Fibroblast of lung (primary cell): ENCODE data around the gene SPATA16. TPM values are rescaled to one million over a fixed set of nuclear protein-coding genes. Genes with fewer than 3 reads are reported as not detected.

Experiments used
- DNase-seq, 2 donors: peaks; one replicate each; pipeline versions ENCODE4 v3.0.0 to v3.0.0-alpha.2; 2010; ENCODE audit warnings: low read depth in 2 of 2
- H2AFZ ChIP-seq: 2 replicates; pipeline ENCODE4 v1.5.1; 2012; ENCODE audit warnings: low read length, control low read depth, inconsistent platforms
- H3K27ac ChIP-seq: 2 replicates; pipeline ENCODE4 v1.5.1; 2011; ENCODE audit warnings: low read length, control low read depth; ENCODE audit not compliant: insufficient read depth
- H3K27me3 ChIP-seq: 2 replicates; pipeline ENCODE4 v1.5.1; 2011; ENCODE audit warnings: mild to moderate bottlenecking, low read length; ENCODE audit not compliant: control insufficient read depth, insufficient read depth
- H3K36me3 ChIP-seq: 2 replicates; pipeline ENCODE4 v1.5.1; 2011; ENCODE audit warnings: low read length; ENCODE audit not compliant: control insufficient read depth, insufficient read depth
- H3K4me1 ChIP-seq: 2 replicates; pipeline ENCODE4 v1.5.1; 2011; ENCODE audit warnings: low read length; ENCODE audit not compliant: control insufficient read depth, insufficient read depth; ENCODE audit errors: extremely low read depth
- H3K4me2 ChIP-seq: 2 replicates; pipeline ENCODE4 v1.5.1; 2011; ENCODE audit warnings: low read length, control low read depth; ENCODE audit not compliant: insufficient read depth; ENCODE audit errors: extremely low read depth
- H3K4me3 ChIP-seq, 4 experiments: fragments of 200-600 bp in 1 of 4; sonication (generic) in 1 of 4; replicated peaks in 1 of 4; 2 replicates each; pipeline ENCODE4 v1.5.1; 2011 to 2016; ENCODE audit warnings: low read length in 4 of 4, low read depth in 3 of 4, mild to moderate bottlenecking in 3 of 4, control low read depth in 2 of 4, inconsistent platforms in 1 of 4, mixed read lengths in 1 of 4; ENCODE audit not compliant: insufficient read depth in 1 of 4; ENCODE audit errors: control extremely low read depth in 1 of 4
- H3K79me2 ChIP-seq: 2 replicates; pipeline ENCODE4 v1.5.1; 2012; ENCODE audit warnings: mild to moderate bottlenecking, low read length, inconsistent platforms; ENCODE audit not compliant: control insufficient read depth, insufficient read depth
- H3K9ac ChIP-seq: 2 replicates; pipeline ENCODE4 v1.5.1; 2011; ENCODE audit warnings: mild to moderate bottlenecking, low read length, control low read depth; ENCODE audit not compliant: insufficient read depth
- H3K9me3 ChIP-seq: 2 replicates; pipeline ENCODE4 v1.5.1; 2012; ENCODE audit warnings: low read depth, low read length; ENCODE audit not compliant: control insufficient read depth, insufficient read depth
- H4K20me1 ChIP-seq: 2 replicates; pipeline ENCODE4 v1.5.1; 2011; ENCODE audit warnings: low read length; ENCODE audit not compliant: control insufficient read depth, insufficient read depth; ENCODE audit errors: extremely low read depth
- CTCF ChIP-seq, 2 donors: IDR thresholded peaks in 1 of 2; conservative IDR thresholded peaks in 1 of 2; 1 replicate in 1 of 2; 2 replicates in 1 of 2; pipeline ENCODE4 v1.5.1; 2011 to 2012; ENCODE audit warnings: low read length in 2 of 2, control low read depth in 1 of 2, inconsistent platforms in 1 of 2, low read depth in 1 of 2, mild to moderate bottlenecking in 1 of 2
- EZH2 ChIP-seq: IDR thresholded peaks from 2 replicates; pipeline ENCODE4 v1.5.1; 2012; ENCODE audit warnings: low read length, control low read depth, mild to moderate bottlenecking; ENCODE audit errors: missing control alignments
- polyA plus RNA-seq, 2 donors: library from polyadenylated mRNA; depleted of rRNA in 1 of 2; stranded (reverse) in 1 of 2; unstranded in 1 of 2; fragments of >200 nt; gene quantifications; 2 replicates each; pipeline ENCODE4 v1.2.1, GENCODE V29; 2011 to 2012; ENCODE audit warnings: missing spikeins in 1 of 2
- total RNA-seq: library from RNA; depleted of rRNA; stranded (reverse); fragments of >200 nt; gene quantifications from 2 replicates; pipeline ENCODE4 v1.2.1, GENCODE V29; 2014

SPATA16 gene
- total and polyA plus RNA-seq, 2 donors (not counting 1 experiment from before 2014, with no cell fraction given): not detected

DNA sequence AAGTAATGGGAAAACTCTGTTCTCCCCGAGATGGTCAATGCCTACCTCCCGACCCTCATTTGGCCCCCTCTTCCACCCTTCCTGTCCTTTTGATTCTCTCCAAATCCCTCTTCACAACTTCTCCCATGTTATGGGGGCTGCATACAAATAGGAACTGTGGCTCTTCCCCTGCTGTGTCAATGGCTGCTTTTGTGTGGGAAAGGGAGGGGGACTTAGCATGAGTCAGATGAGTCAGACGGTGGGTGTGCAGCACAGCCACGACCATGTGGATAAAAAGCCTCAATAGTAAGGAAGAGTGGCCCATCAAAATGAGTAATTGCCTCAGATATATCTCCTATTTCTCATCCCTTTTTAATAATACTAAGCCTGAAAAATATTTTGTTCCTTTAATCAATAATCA lies 31.9 kb downstream of the SPATA16 start:
- Histone ChIP-seq H3K4me3 (no peak overlapping the region), H4K20me1 (no peaks in the 10 kb centered on the region), H3K4me2 (no peak overlapping the region), H3K9ac (no peak overlapping the region), H3K36me3 (no peaks in the 10 kb centered on the region), H3K27ac (no peak overlapping the region), H2AFZ (no peak overlapping the region), H3K4me1 (no peaks in the 10 kb centered on the region), H3K9me3 (no peaks in the 10 kb centered on the region), H3K79me2 (no peaks in the 10 kb centered on the region), H3K27me3 (no peaks in the 10 kb centered on the region)
- DNase-seq: peak in 1 of 2 donors; percentile 55
- TF ChIP-seq EZH2 (no peak), CTCF (conservative IDR thresholded peaks at IDR 0.05 in 1 of 2, IDR thresholded peaks at IDR 0.05 in 1 of 2; ENCODE audit: low read depth in 1 of 2, low read length in 2 of 2) (no peak)

DNA sequence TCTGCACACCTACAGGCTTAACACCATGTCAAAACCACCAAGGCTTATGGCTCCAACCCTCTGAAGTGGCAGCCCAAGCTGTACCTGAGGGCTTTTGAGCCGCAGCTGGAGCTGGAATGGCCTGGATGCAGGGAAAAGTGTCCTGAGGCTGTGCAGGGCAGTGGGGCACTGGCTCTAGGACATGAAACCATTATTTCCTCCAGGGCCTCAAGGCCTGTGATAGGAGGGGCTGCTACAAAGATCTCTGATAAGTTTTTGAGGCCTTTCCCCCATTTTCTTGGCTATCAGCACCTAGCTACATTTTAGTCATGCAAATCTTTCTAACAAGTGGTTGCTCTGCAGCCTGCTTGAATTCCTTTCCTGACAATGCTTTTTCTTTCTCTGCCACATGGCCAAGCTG lies 37.6 kb downstream of the SPATA16 start:
- Histone ChIP-seq H3K4me2 (no peak overlapping the region), H3K4me3 (no peak overlapping the region), H4K20me1 (no peaks in the 10 kb centered on the region), H3K4me1 (no peaks in the 10 kb centered on the region), H3K36me3 (no peaks in the 10 kb centered on the region), H3K79me2 (no peaks in the 10 kb centered on the region), H3K27me3 (no peaks in the 10 kb centered on the region), H3K9ac (no peak overlapping the region), H3K27ac (no peak overlapping the region), H3K9me3 (no peaks in the 10 kb centered on the region), H2AFZ (no peak overlapping the region)
- TF ChIP-seq CTCF (conservative IDR thresholded peaks at IDR 0.05 in 1 of 2, IDR thresholded peaks at IDR 0.05 in 1 of 2; ENCODE audit: low read depth in 1 of 2, low read length in 2 of 2): no peak
- TF ChIP-seq EZH2: no peak
- DNase-seq: no peak

DNA sequence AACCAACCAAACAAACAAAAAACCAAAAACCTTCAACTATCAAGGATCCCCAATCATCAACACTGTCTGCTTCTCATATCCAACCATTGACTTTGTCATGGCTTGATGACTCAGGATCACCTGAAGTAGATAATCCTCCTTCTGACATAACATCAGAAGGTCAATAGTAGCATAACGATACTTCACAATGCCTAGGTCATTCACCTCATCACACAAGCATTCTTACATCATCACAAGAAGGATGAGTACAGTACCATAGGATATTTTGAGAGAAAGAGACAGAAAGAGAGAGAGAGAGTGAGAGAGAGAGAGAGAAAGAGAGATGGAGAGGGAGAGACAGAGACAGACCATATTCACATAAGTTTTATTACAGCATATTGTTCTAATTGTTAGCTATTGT lies 42.1 kb downstream of the SPATA16 start:
- Histone ChIP-seq H2AFZ (no peak overlapping the region), H3K27me3 (no peaks in the 10 kb centered on the region), H3K4me1 (no peaks in the 10 kb centered on the region), H3K79me2 (no peaks in the 10 kb centered on the region), H3K9me3 (no peaks in the 10 kb centered on the region), H3K36me3 (no peaks in the 10 kb centered on the region), H3K27ac (no peak overlapping the region), H3K4me3 (no peak overlapping the region), H4K20me1 (no peaks in the 10 kb centered on the region), H3K4me2 (no peak overlapping the region), H3K9ac (no peak overlapping the region)
- TF ChIP-seq EZH2 (no peak), CTCF (conservative IDR thresholded peaks at IDR 0.05 in 1 of 2, IDR thresholded peaks at IDR 0.05 in 1 of 2; ENCODE audit: low read depth in 1 of 2, low read length in 2 of 2) (no peak)
- DNase-seq: no peak
